Stimulated activated CD8-positive, alpha-beta memory T cell treated with anti-CD3 and anti-CD28 coated beads, Interleukin-12 subunit alpha, Interleukin-12 subunit beta, amount 100 ng/mL, for 24 hours (primary cell): ENCODE results near the gene SRGAP2B.
"Not testable (repeated sequence)": the region's sequence is repeated elsewhere in the genome, so short reads cannot be mapped to it uniquely, and the experiment has no call there.

ENCODE experiments used
- DNase-seq: peaks from one replicate; pipeline ENCODE4 v3.0.0-alpha.2; 2020; ENCODE audit errors: extremely low read depth

The SRGAP2B gene

DNA sequence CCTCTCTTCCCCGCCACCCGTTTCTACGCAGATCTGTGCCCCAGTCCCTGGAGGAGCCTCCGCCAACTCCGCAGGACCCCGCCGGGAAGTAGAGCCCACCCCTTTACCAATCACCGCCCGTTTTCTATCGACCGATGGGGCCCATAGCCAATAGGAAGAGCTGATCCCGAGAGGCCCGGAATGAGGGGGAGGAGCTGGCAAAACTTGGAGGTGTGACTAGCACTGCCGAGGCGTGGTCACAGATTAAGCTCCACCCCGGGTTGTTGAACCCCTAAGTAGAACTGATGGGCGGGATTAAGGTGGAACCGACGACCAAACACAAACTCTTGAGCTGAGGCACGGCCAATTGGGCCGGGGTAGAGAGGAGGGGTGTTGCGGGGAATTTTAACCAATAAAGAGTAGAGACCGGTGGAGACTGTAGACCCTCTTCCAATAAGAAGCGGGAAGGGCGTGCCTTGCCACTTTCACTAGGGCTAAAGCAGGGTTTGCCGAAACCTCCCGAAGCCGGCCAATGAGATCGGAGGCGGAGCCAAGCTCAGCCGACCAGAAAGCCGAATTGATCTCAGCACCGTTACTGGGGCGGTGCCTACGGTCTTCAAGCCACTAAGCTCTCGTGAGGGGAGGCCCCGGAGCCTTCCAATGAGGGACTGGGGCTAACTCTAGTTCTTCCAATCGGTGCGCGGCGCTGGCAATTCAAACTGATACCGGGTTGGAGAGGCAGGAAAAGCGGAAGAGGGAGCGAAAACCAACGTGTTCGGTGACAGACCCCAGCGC, at the start of gene SRGAP2B, which contains the start of gene FAM72D:
Gene SRGAP2B, minus strand, starts transcription at position 45 of the 774 bp plus-strand sequence. CDS start 2,427 bp downstream, outside the sequence.
Gene FAM72D, plus strand, starts transcription at position 691 of the 774 bp plus-strand sequence. CDS start 874 bp downstream, outside the sequence.
- DNase-seq = not testable (repeated sequence)

DNA sequence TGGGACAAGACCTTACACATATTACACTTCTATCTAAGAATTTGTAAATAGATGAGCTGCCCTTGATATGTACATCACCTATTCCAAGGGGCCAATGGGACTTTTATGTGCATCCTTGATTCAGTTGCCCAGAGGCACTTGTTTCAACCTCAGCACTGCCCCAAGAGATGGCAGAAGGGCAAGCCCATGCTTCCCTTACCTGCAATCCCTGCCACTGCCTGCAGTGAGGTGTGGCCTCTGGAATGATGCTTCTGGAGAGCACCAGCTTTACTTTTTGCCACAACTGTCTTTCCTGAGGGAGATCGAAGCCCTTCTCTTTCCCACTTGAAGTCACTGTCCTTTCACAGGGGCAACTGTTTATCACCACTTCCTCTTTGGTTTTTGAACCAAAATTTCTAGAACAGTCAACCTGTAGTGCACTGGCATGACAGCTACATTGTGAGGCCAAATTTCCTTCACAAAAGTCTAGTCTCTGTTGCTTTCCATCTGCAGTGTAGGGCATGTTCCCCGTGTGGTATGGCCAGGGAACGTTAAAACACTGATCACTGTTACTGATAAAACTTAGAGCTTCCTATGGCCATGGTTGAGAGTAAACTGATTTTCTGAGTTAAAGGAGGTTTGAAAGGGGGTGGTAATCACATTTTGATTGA, 49.3 kb upstream of the SRGAP2B start:
- not testable (repeated sequence) for DNase-seq

DNA sequence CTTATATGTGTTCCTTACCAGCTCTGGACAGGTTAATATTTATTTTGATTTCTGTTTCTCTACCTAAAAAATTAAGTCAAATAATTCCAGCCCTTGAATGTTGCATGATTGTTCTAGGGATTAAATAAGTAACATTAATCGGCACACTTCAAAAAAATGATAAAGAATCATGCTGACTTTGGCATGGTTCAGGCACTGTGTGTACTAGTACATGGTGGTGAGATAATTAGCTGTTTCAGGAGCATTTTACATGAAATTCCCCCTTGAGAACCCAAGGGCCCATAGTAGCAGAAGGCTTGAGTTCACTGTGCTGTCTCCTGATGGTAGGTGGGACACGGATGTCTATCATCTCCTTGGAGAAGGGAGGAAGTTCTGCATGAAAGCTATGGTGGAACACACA, 45.4 kb upstream of the SRGAP2B start:
- not testable (repeated sequence) for DNase-seq

DNA sequence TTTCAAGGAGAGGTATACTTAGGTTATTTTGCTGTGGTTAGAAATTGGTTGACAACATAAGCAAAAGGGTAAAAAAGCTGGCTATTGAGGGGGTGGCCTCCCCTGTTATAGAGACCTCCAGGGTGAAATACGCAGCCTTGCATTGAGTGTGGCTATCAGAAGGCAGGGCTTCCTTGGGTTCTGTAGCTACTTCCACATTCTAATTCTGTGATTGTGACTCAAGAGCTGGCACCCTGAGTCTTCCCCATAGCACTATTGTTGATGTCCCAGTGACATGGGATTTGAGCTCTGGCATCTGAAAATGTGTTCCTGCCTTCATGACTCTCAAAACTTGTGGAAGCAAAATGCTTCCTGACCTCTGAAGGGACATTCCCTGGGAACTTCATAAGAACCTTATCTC, 39.3 kb upstream of the SRGAP2B start:
- DNase-seq = not testable (repeated sequence)

DNA sequence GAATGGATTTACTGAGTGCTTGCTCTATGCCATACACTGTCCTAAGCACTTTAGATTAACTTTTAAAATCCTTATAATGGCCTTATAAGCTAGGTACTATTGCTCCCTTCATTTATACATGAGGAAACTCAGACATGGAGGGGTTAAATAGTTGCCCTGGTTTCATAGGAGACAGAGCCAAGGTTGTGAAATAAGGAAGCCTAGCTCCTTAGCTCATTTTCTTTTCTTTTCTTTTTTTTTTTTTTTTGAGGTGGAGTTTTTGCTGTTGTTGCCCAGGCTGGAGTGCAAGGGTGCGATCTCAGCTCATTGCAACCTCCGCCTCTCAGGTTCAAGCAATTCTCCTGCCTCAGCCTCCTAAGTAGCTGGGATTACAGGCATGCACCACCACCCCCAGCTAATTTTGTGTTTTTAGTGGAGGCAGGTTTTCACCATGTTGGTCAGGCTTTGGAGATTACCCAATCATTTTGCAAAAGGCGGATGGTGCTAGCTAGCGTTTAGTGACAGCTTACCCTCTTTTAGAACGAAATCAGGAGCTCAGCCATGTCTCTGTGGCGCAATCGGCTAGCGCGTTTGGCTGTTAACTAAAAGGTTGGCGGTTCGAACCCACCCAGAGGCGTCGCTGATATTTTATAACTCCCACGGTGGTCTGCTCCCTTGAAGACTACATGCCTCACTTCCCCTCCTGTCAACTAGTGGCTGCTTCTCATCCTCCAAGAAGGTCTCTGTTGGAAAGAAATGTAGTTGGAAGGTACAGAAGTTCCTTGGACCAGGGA, 33.8 kb upstream of the SRGAP2B start:
- not testable (repeated sequence) for DNase-seq

DNA sequence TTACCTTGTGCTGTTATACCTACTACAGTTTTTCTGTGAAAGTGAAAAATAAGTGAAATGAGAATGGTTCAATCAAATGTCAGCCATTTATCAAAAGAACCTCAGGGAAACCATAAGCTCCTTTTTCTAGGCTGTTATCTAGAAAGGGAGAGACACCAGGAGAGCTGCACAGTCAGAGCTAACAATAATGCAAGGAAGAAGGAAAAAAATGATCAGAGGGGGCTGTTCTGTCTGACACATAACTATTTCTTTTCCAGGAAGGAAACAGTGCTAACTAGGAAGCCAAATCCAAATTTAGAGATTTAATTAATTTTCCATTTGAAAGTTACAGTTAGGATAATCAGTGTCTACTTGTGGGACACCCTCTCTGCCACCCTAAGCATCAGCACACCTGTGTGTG, 32.0 kb upstream of the SRGAP2B start:
- not testable (repeated sequence) for DNase-seq

DNA sequence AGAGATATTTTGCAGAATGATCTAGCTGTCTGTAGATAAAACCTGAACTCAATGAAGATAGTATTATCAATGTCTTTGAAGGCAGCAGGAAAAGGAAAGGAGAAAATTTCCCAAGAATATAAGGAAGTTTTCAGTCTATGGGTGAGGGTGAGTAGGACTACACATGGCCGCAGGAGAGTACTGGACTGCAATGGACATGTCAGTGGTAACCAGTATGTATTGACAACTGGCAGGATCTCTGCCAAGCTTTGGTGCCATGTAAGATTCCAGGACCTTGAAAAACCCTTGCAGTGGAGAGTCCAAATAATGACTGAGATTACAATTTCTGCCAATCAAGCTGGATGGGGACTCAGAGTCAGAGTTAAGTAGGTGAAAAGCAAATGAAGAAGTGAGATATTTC, 30.0 kb upstream of the SRGAP2B start:
- DNase-seq = not testable (repeated sequence)

DNA sequence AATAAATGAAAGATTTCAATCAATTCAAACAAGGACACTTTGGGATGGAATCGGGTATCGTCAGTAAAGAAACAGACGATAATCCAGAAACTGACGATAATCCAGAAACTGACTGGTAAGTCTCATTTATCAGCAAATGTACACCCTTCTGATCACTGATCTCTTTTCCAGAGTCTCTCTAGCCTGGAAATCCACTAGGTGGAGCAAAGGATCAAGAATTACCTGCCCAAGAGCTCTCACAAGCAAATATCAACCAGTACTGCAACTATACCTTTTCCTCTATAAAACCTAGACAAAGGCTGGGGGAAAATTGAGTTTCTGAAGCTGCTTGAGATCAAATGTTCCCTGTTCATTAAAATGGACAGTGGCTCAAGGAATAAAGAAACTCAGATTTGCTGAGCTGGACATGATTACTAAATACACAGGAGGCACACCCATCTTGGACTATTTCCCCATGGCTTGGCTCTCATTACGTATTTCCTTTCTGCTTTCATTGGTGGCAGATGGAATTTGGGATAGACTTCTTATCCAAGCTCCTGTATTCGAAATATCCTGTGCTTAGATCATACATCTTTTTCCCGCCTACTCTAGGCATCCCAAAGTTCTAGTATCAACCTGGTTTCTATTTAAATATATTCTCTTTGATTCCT, 29.0 kb upstream of the SRGAP2B start:
- not testable (repeated sequence) for DNase-seq

DNA sequence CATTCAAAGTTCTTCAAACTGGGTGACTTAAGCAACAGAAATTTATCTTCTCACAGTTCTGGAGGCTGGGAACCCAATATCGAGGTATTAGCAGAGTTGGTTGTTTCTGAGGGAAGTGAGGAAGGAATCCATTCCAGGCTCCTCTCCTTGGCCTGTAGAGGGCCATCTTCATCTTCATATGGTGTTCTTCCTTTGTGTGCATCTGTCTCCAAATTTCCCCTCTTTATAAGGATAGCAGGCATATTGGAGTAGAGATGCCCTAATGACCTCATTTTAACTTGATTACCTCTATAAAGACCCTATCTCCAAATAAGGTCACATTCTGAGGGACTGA, 27.9 kb upstream of the SRGAP2B start:
- DNase-seq = not testable (repeated sequence)

DNA sequence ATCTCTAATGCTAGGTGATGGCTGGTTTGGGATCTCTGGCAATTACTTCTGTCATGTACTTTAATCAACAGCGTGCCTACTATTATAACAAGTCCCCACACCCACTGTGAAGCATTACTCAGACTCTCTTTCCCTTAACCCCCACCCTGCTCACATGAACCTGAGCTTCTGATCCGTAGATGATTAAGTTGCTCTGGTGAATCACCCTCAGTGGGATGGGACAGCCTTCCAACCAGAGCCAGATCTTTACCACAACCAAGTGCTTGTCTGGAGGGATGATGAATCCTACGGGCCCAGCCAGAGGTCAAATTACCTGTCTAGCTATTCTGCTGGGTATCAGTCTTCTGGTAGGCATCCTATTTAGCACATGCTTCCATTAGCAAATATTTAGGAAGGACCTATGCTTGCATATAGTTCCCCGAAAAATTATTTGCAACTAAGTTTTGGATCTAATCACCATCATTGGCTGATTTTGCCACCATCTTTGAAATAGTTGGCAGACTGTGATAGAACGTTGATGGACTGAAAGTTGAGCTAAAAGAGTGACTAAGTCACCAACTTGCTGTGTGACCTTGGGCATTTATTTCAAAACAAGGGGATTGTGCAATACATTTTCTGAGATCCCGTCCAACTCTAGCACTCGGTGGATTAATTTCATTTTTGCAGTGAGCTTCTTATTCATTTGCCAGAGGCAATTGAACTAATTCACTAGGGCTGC, 27.4 kb upstream of the SRGAP2B start:
- DNase-seq = not testable (repeated sequence)

DNA sequence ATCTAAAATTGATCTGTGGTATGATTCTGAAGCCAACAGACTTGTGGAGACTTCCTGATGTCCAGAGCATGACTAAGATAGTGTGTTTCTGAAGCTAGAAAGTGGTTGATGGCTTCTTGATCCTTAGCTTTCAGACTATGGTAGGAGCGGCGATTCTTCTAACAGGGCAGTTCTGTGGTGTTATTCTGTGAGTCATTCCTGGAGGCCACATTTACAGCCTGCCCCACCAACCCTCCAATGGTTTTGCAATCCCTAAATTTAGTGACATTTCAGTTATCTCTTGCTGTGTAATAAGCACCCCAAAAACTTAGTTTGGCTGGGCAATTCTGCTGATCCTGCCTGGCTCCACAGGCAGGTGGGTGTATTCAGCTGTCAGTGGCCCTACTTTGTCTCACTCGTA, 24.7 kb upstream of the SRGAP2B start:
- DNase-seq = not testable (repeated sequence)

DNA sequence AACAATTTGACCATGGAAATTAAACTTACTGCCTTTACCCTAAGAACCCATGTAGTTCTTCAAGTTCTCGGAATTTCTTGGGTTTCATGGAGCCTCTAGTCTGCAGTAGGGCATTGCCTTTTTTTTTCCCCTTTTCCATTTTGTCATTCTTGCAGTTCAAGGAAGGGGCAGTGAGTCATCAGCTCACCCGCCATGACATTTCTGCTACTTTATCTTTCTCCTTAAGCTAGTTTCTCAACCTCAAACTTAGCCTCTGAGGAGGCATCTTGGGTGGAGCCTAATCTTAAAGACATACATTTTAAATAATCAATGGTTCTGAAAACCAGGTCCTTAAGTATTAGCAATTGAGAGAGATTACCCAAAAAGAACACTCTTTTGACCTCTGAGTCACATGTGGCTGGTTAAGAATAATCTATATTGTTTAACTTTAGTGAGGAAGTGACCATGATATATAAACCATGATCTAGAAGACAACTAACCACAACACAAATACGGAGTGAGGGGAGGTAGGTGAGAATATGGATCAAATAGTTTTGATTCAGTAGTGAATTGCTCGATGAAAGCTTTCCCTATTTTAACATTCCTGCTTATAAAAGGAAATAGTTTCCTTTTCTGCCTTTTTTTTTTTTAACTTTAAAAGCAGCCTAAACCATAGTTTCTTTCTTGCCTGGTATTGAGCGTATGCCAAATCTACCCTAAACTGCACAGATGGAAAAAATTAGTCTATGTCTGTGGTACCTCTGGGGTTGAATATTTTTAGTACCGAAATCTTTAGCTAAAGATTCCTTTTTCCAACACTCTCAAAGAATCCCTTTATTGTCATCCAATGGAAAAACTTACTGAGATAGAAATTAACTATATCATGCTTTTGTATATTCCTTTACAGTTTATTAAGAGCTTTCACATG, 20.7 kb upstream of the SRGAP2B start:
- not testable (repeated sequence) for DNase-seq

DNA sequence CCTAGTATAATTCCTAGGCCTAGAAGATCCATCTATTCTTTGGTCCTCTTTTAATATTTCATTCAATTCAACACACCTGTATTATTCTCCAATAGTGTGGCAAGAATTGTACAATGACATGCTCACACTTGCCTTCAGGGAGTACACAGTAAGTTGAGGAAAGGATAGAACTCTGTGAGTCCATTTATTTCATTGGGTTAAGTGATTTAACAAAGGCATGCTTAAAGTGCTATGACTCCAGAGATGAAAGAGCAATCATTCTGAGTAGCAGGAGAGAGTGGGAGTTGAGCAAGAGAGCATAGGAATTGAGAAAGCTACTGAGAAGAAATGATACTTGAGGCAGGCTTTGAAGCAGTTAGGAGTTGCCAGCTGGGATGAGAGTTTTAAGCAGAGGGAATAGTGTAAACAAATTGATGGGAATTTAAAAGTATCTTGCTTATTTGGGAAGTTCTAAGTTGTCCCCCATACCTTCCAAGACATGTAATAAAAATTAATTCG, 19.5 kb upstream of the SRGAP2B start:
- not testable (repeated sequence) for DNase-seq

DNA sequence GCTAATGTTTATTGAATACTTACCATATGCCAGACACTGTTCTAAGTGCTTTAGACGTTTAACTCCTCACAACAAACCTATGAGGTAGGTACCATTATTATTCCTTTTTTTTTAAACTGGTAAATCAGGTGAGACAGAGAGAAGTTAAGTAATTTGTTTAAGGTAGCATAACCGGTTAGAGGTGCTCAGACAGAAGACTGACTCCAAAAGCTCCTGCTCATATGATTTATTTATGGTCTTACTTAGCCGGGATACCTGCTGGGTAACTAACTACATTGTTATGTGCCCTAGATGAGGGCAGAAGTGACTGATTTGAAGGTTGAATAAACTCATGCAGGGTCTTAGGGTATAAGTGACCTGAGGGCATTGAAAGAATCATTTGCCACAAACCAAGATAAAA, 17.6 kb upstream of the SRGAP2B start:
- DNase-seq = not testable (repeated sequence)

DNA sequence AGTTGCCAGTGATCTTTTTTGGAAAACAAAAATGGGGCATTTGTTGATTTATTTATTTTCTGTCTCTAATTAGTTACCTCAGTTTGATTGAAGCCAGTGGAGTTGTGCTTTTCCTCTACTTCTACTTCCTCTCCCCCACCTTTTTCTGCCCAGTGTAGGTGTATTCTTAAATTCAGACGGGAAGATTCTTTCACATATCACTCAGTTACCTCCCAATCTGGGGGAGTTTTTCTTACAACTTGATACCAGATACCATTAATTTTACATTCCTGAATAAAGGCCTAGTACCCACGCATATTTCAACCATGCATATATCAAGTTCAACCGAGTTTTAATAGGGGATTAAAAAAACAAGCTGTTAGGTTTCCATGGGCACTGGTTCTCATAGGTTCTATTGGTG, 16.5 kb upstream of the SRGAP2B start:
- not testable (repeated sequence) for DNase-seq

DNA sequence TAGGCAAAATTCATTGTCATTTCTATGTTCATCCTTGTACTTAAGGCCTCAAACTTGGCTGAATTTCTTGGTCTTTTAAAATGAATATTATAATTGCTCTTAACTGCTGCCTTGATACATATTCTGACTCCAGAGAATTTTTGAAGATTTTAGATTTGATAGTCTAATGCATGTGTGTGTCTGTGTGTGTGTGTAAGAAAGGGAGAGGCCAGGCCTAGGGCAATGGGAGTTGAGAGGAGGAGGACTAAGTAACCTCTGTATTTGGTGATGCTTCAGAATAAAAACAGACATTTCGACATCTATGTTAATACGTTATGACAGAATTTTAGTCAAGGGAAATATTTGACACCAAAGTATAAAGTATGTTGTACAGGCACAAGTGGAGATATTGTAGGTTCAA, 8.2 kb upstream of the SRGAP2B start:
- not testable (repeated sequence) for DNase-seq

DNA sequence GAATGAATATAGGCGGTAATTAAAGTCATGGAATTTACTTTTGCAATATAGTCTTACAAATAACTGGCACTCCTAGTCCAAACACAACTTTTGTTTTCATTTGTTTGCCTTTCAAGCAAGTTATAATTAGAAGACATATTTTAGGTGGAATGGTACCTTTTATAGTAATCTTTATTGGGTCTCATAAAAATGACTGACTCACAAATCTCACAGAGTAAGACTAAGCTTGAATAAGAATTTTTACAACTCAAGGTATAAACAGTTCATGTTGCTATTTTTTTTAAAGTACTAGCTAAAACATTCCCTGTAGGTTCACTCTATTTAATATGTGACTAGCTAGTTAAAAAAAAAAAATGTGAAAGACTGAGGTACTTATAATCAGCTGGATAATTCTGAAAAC, 6.6 kb upstream of the SRGAP2B start:
- DNase-seq = not testable (repeated sequence)

DNA sequence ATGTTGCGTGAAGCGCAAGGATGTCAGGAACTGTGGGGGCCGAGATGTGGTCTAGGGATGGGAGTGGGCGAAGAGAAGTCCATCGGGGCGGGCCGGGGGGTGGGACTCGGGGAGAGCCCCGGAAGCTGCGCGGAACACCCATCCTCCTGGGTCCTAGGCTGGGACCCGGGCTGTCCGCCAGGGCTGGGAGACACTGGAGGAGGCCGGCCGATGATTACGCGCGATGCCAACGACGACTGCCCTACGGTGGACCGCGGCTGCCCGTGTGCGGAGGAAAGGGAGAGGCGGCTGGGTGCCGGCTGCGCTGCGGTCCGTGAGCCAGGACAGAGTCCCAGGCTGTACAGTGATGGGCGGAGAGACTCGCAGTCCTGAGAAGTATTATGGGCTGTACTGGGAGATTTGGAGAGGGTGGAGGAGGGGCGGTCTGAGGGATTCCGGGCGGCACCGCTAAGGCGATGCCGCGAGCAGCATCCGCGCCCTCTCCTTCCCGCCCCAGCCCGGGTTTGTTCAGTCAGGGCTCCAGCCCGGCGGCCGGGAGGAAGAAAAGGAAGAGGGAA, 395 bp downstream of the SRGAP2B start:
- DNase-seq = not testable (repeated sequence)

DNA sequence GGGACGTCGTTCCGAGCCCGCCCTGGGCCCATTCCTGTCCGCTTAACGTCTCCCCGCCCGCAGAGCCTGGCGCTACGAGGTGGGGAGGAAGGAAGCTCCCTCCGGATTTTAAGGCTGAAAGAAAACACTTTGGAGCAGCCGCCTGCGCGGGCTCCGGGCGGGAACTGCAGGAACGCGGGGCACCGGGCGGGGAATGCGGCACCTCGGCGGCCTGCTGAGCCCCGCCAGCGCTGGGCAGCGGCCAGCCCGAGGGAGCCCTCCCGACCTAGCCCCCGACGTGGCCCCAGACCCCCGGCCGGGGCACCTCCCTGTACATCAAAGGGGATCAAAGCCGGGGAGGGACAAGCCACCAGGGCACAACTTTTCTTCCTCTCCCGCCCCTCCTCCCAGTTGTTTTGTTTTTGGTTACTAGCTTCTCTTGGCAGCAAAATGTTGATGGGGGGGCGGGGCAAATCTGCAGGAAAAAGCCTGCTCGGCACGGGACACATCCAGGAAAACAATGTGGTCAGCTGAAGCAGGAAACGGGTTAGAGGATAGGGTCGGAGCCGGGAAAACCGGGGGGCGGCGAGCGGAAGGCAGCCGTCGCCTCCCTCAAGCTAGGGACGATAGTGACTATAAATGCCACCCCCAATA, 1.5 kb downstream of the SRGAP2B start:
- DNase-seq = not testable (repeated sequence)
